Smooth muscle cell (in vitro differentiated cells): ENCODE measurements around the gene CHRNA10. TPM values are rescaled to one million over a fixed set of nuclear protein-coding genes. Genes with fewer than 3 reads are reported as not detected.

Source experiments
- DNase-seq: peaks from one replicate; lab custom pipeline; 2025; ENCODE audit not compliant: unreplicated experiment; lab: John Stamatoyannopoulos, UW
- H2AFZ ChIP-seq: fragments of 200-600 bp; sonication (generic); 2 replicates; pipeline ENCODE4 v1.6.0; 2016; ENCODE audit warnings: antibody characterized with exemption, low read depth, mild to moderate bottlenecking
- H3F3A ChIP-seq: fragments of 200-600 bp; sonication (generic); 2 replicates; pipeline ENCODE4 v1.6.0; 2017; ENCODE audit warnings: antibody characterized with exemption, low read depth
- H3K27ac ChIP-seq: fragments of 200-600 bp; sonication (generic); 2 replicates; pipeline ENCODE4 v1.5.1; 2016; ENCODE audit warnings: low read depth, mild to moderate bottlenecking
- H3K27me3 ChIP-seq: fragments of 200-600 bp; sonication (generic); 2 replicates; pipeline ENCODE4 v1.6.1; 2016; ENCODE audit warnings: low read depth, mild to moderate bottlenecking
- H3K36me3 ChIP-seq: fragments of 200-600 bp; sonication (generic); 2 replicates; pipeline ENCODE4 v1.5.1; 2016; ENCODE audit warnings: low read depth
- H3K4me1 ChIP-seq: fragments of 200-600 bp; sonication (generic); 2 replicates; pipeline ENCODE4 v1.5.1; 2016; ENCODE audit warnings: low read depth
- H3K4me2 ChIP-seq: fragments of 200-600 bp; sonication (generic); 2 replicates; pipeline ENCODE4 v1.6.0; 2016; ENCODE audit warnings: mild to moderate bottlenecking
- H3K4me3 ChIP-seq: fragments of 200-600 bp; sonication (generic); 2 replicates; pipeline ENCODE4 v1.5.1; 2016; ENCODE audit warnings: mild to moderate bottlenecking
- H3K79me2 ChIP-seq: fragments of 200-600 bp; sonication (generic); 2 replicates; pipeline ENCODE4 v1.6.0; 2016; ENCODE audit warnings: low read depth, mild to moderate bottlenecking
- H3K9ac ChIP-seq: fragments of 200-600 bp; sonication (generic); 2 replicates; pipeline ENCODE4 v1.6.0; 2016; ENCODE audit warnings: low read depth
- H3K9me3 ChIP-seq: fragments of 200-600 bp; sonication (generic); replicated peaks from 2 replicates; pipeline ENCODE4 v1.5.1; 2016; ENCODE audit warnings: low read depth
- H4K20me1 ChIP-seq: fragments of 200-600 bp; sonication (generic); 2 replicates; pipeline ENCODE4 v1.6.0; 2016; ENCODE audit warnings: low read depth
- CTCF ChIP-seq: fragments of 200-600 bp; sonication (generic); IDR thresholded peaks from 2 replicates; pipeline ENCODE4 v1.5.1; 2017; ENCODE audit warnings: borderline replicate concordance, mild to moderate bottlenecking, antibody characterized with exemption; ENCODE audit not compliant: insufficient read depth, poor library complexity, severe bottlenecking
- WGBS: methylation state at CpG from one replicate; pipeline ENCODE4 v1.1.7; 2016; ENCODE audit warnings: low lambda C conversion rate; 5-methylcytosine and 5-hydroxymethylcytosine counted together
- polyA plus RNA-seq: library from polyadenylated mRNA; unstranded; fragments of >200 nt; fragmentation: Nextera tagmentation; extraction: Ambion mirVana; gene quantifications from 2 replicates; pipeline ENCODE4 v1.2.1, GENCODE V29; 2016
- total RNA-seq: library from RNA; depleted of rRNA; stranded (reverse); fragments of >200 nt; gene quantifications from 2 replicates; pipeline ENCODE4 v1.2.3, GENCODE V29; 2014

CHRNA10 gene
- total and polyA plus RNA-seq, 2 experiments from 2014 or later, result 0.41 to 0.58 TPM

GRCh38 chr11:3667149-3668035, 3.8 kb downstream of the CHRNA10 start:
- no peaks in the 10 kb centered on the region for H3K79me2 ChIP-seq
- DNase-seq, result no peak
- H4K20me1 ChIP-seq, result no peaks in the 10 kb centered on the region
- no peaks in the 10 kb centered on the region for H3K9me3 ChIP-seq
- H3K4me1 ChIP-seq, result no peaks in the 10 kb centered on the region
- no peak overlapping the region for H2AFZ ChIP-seq
- H3F3A ChIP-seq, result no peaks in the 10 kb centered on the region
- no peak overlapping the region for H3K4me3 ChIP-seq
- no peak overlapping the region for H3K27ac ChIP-seq
- H3K4me2 ChIP-seq, result no peak overlapping the region
- H3K36me3 ChIP-seq, result no peaks in the 10 kb centered on the region
- no peak for TF ChIP-seq CTCF
- H3K9ac ChIP-seq, result no peak overlapping the region
- H3K27me3 ChIP-seq, result no peaks in the 10 kb centered on the region
- WGBS, result 99% methylated on average over 72 of the region's 89 CpGs

- TF ChIP-seq CTCF, result no peak
- no peak overlapping the region for H3K4me3 ChIP-seq
- no peaks in the 10 kb centered on the region for H3K36me3 ChIP-seq
- H3K79me2 ChIP-seq, result no peaks in the 10 kb centered on the region
- no peak overlapping the region for H2AFZ ChIP-seq
- H3K27ac ChIP-seq, result no peak overlapping the region
- H3K9ac ChIP-seq, result no peak overlapping the region
- H3K27me3 ChIP-seq, result no peaks in the 10 kb centered on the region
- DNase-seq, result no peak
- H4K20me1 ChIP-seq, result no peaks in the 10 kb centered on the region
- H3K9me3 ChIP-seq, result no peaks in the 10 kb centered on the region
- H3K4me2 ChIP-seq, result no peak overlapping the region
- H3F3A ChIP-seq, result no peaks in the 10 kb centered on the region
- 95% methylated on average over 14 of the region's 17 CpGs for WGBS
- H3K4me1 ChIP-seq, result no peaks in the 10 kb centered on the region
Measured at GRCh38 chr11:3666023-3666530, 5.1 kb downstream of the CHRNA10 start.

DNA sequence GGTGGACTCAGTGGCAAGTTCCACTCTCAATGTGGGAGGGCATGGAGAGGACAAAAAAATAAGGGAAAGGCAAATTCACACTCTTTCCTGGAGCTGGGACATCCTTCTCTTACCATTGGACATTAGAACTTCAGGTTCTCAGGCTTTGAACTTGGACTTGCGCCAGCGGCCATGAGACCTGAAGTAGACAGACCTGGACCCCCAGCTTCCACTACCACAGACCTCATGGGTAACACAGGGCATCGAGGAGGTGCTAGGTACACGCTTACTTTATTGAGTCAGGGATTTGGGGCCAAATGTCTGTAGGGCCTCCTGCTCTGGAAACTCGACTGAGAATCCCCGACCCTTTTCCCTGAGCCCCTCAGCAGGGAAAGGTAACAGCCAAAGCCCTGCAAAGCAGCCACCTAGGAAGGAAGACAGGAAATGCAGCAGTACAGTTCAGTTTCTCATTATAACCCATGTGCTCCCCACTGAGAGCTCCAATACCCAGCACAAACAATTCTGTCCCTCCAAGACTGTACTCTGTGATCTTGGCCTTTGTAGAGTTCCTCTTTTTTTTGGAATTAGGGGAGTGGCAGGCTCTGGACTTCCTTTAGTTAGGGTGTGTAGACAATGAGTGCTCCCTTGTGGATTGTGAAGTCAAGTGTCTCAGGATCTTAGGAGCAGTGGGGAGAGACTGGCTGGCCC, 5.7 kb downstream of the CHRNA10 start:
- no peaks in the 10 kb centered on the region for H3F3A ChIP-seq
- 97% methylated on average over 6 of the region's 6 CpGs for WGBS
- no peaks in the 10 kb centered on the region for H3K36me3 ChIP-seq
- no peak overlapping the region for H3K4me3 ChIP-seq
- no peaks in the 10 kb centered on the region for H3K27me3 ChIP-seq
- H3K79me2 ChIP-seq, result no peaks in the 10 kb centered on the region
- DNase-seq, result no peak
- H3K4me2 ChIP-seq, result no peak overlapping the region
- TF ChIP-seq CTCF, result no peak
- H3K27ac ChIP-seq, result no peak overlapping the region
- H3K4me1 ChIP-seq, result no peaks in the 10 kb centered on the region
- H4K20me1 ChIP-seq, result no peaks in the 10 kb centered on the region
- no peak overlapping the region for H2AFZ ChIP-seq
- H3K9ac ChIP-seq, result no peak overlapping the region
- H3K9me3 ChIP-seq, result no peaks in the 10 kb centered on the region
